ENCODE results near the gene GNG11. TPM values are rescaled to one million over a fixed set of nuclear protein-coding genes. Genes with fewer than 3 reads are reported as not detected.

GNG11 gene
- polyA plus RNA-seq, 1 donor (not counting 4 experiments of a cell fraction or from before 2014, with no cell fraction given), result 1.0 TPM

- DNase-seq (ENCODE audit: low read depth, low spot score) (no peak), FAIRE-seq (no peak)
- no peak overlapping the region for H3K4me3 ChIP-seq (ENCODE audit: control insufficient read depth in 2 of 3, extremely low read depth in 1 of 3, insufficient read depth in 2 of 3, low read depth in 1 of 3, low read length in 3 of 3)
- no peak overlapping the region for H3K4me2 ChIP-seq (ENCODE audit: control insufficient read depth, extremely low read depth, insufficient read depth, low read depth, low read length)
- no peaks in the 10 kb centered on the region for H3K79me2 ChIP-seq (ENCODE audit: control insufficient read depth, insufficient read depth, low read length)
- TF ChIP-seq CTCF (optimal IDR thresholded peaks at IDR 0.05 in 1 of 3, IDR thresholded peaks at IDR 0.05 in 1 of 3, conservative IDR thresholded peaks at IDR 0.05 in 1 of 3; ENCODE audit: extremely low read depth in 1 of 3, insufficient read depth in 2 of 3, low read length in 3 of 3) (no peak), EZH2 (IDR thresholded peaks at IDR 0.05; ENCODE audit: low read length) (no peak)
- H4K20me1 ChIP-seq (ENCODE audit: control insufficient read depth, extremely low read depth, insufficient read depth, low read length), result no peaks in the 10 kb centered on the region
- H3K9me1 ChIP-seq (ENCODE audit: control insufficient read depth, extremely low read depth, insufficient read depth, low read length), result no peaks in the 10 kb centered on the region
- H3K9me3 ChIP-seq (ENCODE audit: control insufficient read depth, low read depth, low read length), result no peaks in the 10 kb centered on the region
- H3K27ac ChIP-seq (ENCODE audit: control insufficient read depth, insufficient read depth, low read length), result no peak overlapping the region
- dilution Hi-C loops (cut with MboI; ENCODE audit: extremely low pct_ligation_motif_present, low sequenced_read_pairs), result no loop called here
- no peaks in the 10 kb centered on the region for H3K36me3 ChIP-seq (ENCODE audit: control insufficient read depth in 2 of 2, extremely low read depth in 1 of 2, insufficient read depth in 2 of 2, low read length in 2 of 2)
- no peak overlapping the region for H3K9ac ChIP-seq (ENCODE audit: control insufficient read depth, extremely low read depth, insufficient read depth, low read length)
- no peaks in the 10 kb centered on the region for H3K4me1 ChIP-seq (ENCODE audit: control insufficient read depth, extremely low read depth, insufficient read depth, low read length)
- H2AFZ ChIP-seq (ENCODE audit: control insufficient read depth, low read length), result no peak overlapping the region
- no peaks in the 10 kb centered on the region for H3K27me3 ChIP-seq (ENCODE audit: control insufficient read depth, extremely low read depth, insufficient read depth, low read length)
These were observed 39.5 kb downstream of the GNG11 start for GRCh38 chr7:93960986-93961385.

- TF ChIP-seq EZH2 (IDR thresholded peaks at IDR 0.05; ENCODE audit: low read length) (no peak), CTCF (optimal IDR thresholded peaks at IDR 0.05 in 1 of 3, IDR thresholded peaks at IDR 0.05 in 1 of 3, conservative IDR thresholded peaks at IDR 0.05 in 1 of 3; ENCODE audit: extremely low read depth in 1 of 3, insufficient read depth in 2 of 3, low read length in 3 of 3) (no peak)
These were observed 42.7 kb downstream of the GNG11 start for GRCh38 chr7:93964262-93964661.

More at GRCh38 chr7:93964262-93964661, 42.7 kb downstream of the GNG11 start:
- dilution Hi-C loops (cut with MboI; ENCODE audit: extremely low pct_ligation_motif_present, low sequenced_read_pairs), result no loop called here
- no peak for FAIRE-seq
- Histone ChIP-seq H4K20me1 (ENCODE audit: control insufficient read depth, extremely low read depth, insufficient read depth, low read length) (no peaks in the 10 kb centered on the region), H3K27ac (ENCODE audit: control insufficient read depth, insufficient read depth, low read length) (no peak overlapping the region), H3K9ac (ENCODE audit: control insufficient read depth, extremely low read depth, insufficient read depth, low read length) (no peak overlapping the region), H3K4me1 (ENCODE audit: control insufficient read depth, extremely low read depth, insufficient read depth, low read length) (no peaks in the 10 kb centered on the region), H2AFZ (ENCODE audit: control insufficient read depth, low read length) (no peak overlapping the region), H3K4me2 (ENCODE audit: control insufficient read depth, extremely low read depth, insufficient read depth, low read depth, low read length) (no peak overlapping the region), H3K27me3 (ENCODE audit: control insufficient read depth, extremely low read depth, insufficient read depth, low read length) (no peaks in the 10 kb centered on the region), H3K9me3 (ENCODE audit: control insufficient read depth, low read depth, low read length) (no peaks in the 10 kb centered on the region), H3K79me2 (ENCODE audit: control insufficient read depth, insufficient read depth, low read length) (no peaks in the 10 kb centered on the region), H3K36me3 (ENCODE audit: control insufficient read depth in 2 of 2, extremely low read depth in 1 of 2, insufficient read depth in 2 of 2, low read length in 2 of 2) (no peaks in the 10 kb centered on the region), H3K9me1 (ENCODE audit: control insufficient read depth, extremely low read depth, insufficient read depth, low read length) (no peaks in the 10 kb centered on the region), H3K4me3 (ENCODE audit: control insufficient read depth in 2 of 3, extremely low read depth in 1 of 3, insufficient read depth in 2 of 3, low read depth in 1 of 3, low read length in 3 of 3) (no peak overlapping the region)
- DNase-seq (ENCODE audit: low read depth, low spot score), result no peak

All from keratinocyte (primary cell).